ENCODE results near the gene CARMIL1.

DNA sequence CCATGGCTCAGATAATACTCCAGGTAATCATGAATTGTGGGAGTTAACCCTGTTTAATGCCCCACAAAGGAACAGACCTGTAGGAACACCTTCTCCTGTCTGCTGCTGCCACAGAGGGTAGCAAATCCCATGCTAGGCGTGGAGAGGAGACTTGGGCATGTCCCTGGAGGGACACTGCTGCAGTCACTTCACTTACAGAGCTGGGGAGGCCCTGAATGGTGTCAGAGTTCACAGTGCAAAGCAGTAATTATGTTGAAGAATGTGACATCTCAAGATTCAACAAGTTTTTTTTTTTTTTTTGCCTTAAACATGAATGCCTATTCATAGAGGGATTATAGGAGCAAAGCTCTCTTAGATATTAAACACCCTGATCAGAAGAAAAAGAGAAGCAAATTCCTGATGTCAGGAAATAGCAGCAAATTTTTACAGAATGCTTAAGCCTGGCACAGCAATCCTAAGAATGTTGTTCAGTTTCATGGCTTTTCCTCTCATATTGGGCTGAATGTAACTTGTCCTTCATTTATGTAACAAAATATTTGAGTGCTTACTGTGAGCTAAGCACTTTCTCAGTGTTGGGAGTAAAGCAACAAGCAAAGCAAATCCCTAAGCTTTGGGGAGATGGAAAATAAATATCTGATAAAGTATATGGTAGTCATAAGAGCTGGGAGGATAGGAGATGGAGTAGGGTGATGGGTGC, 45.0 kb downstream of the CARMIL1 start:
- no peak for TF ChIP-seq EP300 (IDR thresholded peaks at IDR 0.05; ENCODE audit: borderline replicate concordance in 1 of 2, low read depth in 1 of 2, low read length in 1 of 2)
- no peak for TF ChIP-seq GABPA (IDR thresholded peaks at IDR 0.05; ENCODE audit: low read depth)
- no peak for TF ChIP-seq CTCF (IDR thresholded peaks at IDR 0.05)
- TF ChIP-seq CHD2 (IDR thresholded peaks at IDR 0.05; ENCODE audit: low read length, partially characterized antibody): no peak
- TF ChIP-seq, protein P1, sequence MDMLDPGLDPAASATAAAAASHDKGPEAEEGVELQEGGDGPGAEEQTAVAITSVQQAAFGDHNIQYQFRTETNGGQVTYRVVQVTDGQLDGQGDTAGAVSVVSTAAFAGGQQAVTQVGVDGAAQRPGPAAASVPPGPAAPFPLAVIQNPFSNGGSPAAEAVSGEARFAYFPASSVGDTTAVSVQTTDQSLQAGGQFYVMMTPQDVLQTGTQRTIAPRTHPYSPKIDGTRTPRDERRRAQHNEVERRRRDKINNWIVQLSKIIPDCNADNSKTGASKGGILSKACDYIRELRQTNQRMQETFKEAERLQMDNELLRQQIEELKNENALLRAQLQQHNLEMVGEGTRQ (IDR thresholded peaks at IDR 0.05; ENCODE audit: borderline replicate concordance, low read depth, low read length): no peak
- TF ChIP-seq RAD21 (IDR thresholded peaks at IDR 0.05; ENCODE audit: low read length): no peak
